Activated CD4-positive, alpha-beta T cell treated with anti-CD3 and anti-CD28 coated beads, Interleukin-2, amount 10 ng/mL, durations not matched to agents 24 days and 14 days (primary cell): ENCODE measurements around the gene AIRE. TPM values are rescaled to one million over a fixed set of nuclear protein-coding genes. Genes with fewer than 3 reads are reported as not detected.
"Not testable (repeated sequence)": the region's sequence is repeated elsewhere in the genome, so short reads cannot be mapped to it uniquely, and the experiment has no call there.

Experiments used
- DNase-seq: peaks from one replicate; pipeline ENCODE4 v3.0.0; 2022
- H3K27ac Mint-ChIP-seq: one replicate; pipeline ENCODE4 v1.8.0; 2022; ENCODE audit warnings: mild to moderate bottlenecking, mixed read lengths
- H3K27me3 Mint-ChIP-seq: one replicate; pipeline ENCODE4 v1.8.0; 2022; ENCODE audit warnings: mixed read lengths
- H3K36me3 Mint-ChIP-seq: one replicate; pipeline ENCODE4 v1.8.0; 2022; ENCODE audit warnings: low read depth, mild to moderate bottlenecking, mixed read lengths
- H3K4me1 Mint-ChIP-seq: one replicate; pipeline ENCODE4 v1.8.0; 2021; ENCODE audit warnings: mixed read lengths
- H3K4me3 Mint-ChIP-seq: one replicate; pipeline ENCODE4 v1.8.0; 2022; ENCODE audit warnings: mild to moderate bottlenecking, moderate library complexity, mixed read lengths
- H3K9me3 Mint-ChIP-seq: one replicate; pipeline ENCODE4 v1.8.0; 2021; ENCODE audit warnings: mixed read lengths
- intact Hi-C: fragments of 100-400 bp; cut with micrococcal nuclease; formaldehyde crosslinking; loops from one replicate; pipeline ENCODE4 v1.15.1; 2023
- total RNA-seq: library from RNA; stranded (reverse); gene quantifications from 2 replicates; pipeline ENCODE4 v1.2.3, GENCODE V29; 2022

AIRE gene
- 0.05 TPM in 1 of 2 replicates, not detected in the other for total RNA-seq

DNA sequence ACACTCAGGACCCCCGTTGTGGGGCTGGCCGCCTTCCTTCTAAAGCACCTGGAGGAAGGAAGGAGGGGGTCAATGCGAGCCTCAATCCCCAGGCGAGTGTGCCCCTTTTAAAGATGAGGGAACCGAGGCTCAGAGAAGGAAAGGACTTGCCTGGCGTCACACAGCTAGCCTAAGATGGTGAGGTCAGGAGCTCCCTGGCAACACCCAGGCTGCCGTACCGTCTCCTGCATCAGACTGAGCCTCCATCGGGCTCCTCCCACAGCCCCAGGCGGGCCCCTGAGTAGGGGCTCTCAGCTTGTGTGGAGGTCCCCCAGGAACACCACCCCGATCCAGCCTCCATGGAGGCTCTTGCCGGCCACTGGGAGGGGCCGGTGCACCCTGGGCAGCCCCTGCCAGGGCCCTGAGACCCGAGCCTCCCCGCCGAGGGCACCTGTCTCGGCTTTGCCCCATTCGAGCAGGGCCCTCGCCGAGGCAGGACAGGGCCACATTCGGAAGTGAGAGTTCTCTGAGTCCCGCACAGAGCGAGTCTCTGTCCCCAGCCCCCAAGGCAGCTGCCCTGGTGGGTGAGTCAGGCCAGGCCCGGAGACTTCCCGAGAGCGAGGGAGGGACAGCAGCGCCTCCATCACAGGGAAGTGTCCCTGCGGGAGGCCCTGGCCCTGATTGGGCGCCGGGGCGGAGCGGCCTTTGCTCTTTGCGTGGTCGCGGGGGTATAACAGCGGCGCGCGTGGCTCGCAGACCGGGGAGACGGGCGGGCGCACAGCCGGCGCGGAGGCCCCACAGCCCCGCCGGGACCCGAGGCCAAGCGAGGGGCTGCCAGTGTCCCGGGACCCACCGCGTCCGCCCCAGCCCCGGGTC, at the start of gene AIRE:
Gene AIRE (plus strand): TSS at position 739 of the 855 bp plus-strand sequence. CDS start 131 bp downstream, outside the sequence.
- Mint-ChIP-seq H3K9me3 (no peaks in the 10 kb centered on the region), H3K27me3 (no peaks in the 10 kb centered on the region), H3K27ac (no peak within 1 kb of the TSS), H3K36me3 (no peaks in the 10 kb centered on the region), H3K4me1 (no peaks in the 10 kb centered on the region), H3K4me3 (no peak within 1 kb of the TSS)
- intact Hi-C loops: no loop called here
- DNase-seq: no peak

DNA sequence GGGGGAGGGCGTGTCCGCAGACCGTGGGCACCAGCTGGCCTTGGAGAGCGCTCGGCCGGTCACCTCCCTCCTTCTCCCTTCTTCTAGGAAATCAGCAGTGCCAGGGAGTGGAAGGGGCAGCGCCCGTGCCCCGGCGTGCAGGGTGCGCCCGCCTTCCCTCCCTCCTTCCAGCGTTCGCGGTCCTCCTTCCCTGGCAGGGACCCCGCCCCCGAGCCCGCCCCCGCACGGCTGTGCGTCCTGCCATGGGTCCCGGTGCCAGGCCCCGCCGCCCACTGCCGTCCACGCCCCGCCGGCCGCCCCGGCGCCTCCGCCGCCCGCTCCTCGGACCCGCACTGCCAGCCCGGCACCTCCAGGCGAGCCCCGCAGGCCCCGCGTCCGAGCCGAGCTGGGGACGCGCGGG, 45.3 kb upstream of the AIRE start:
- H3K27me3 Mint-ChIP-seq, H3K36me3 Mint-ChIP-seq, H3K4me1 Mint-ChIP-seq, intact Hi-C loops, H3K9me3 Mint-ChIP-seq, H3K4me3 Mint-ChIP-seq, H3K27ac Mint-ChIP-seq, DNase-seq: not testable (repeated sequence)

DNA sequence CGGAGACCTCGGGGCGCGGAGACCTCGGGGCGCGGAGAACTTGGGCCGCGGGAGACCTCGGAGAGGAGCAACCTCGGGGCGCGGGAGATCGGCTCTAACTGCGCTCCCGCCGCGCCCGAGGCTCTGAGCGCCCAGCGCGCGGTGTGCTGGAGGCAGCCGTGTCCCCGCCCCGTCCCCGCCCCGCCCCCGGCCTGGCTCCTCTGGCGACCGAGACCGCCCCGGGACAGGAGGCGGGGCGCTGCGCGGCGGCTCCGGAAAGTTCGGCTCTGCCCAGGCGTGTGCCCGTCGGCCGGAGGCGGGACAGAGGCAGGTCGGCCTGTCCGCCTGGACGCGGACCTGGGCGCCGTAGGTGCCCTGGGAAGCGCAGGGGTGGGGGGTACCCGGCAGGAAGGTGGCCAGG, 44.8 kb upstream of the AIRE start, which contains the start of gene ICOSLG:
Gene ICOSLG (minus strand): TSS at position 102 of the 400 bp plus-strand sequence. CDS start 126 bp downstream, outside the sequence.
- H3K9me3 Mint-ChIP-seq, H3K27me3 Mint-ChIP-seq, H3K36me3 Mint-ChIP-seq, H3K4me3 Mint-ChIP-seq, H3K27ac Mint-ChIP-seq, intact Hi-C loops, DNase-seq, H3K4me1 Mint-ChIP-seq: not testable (repeated sequence)

DNA sequence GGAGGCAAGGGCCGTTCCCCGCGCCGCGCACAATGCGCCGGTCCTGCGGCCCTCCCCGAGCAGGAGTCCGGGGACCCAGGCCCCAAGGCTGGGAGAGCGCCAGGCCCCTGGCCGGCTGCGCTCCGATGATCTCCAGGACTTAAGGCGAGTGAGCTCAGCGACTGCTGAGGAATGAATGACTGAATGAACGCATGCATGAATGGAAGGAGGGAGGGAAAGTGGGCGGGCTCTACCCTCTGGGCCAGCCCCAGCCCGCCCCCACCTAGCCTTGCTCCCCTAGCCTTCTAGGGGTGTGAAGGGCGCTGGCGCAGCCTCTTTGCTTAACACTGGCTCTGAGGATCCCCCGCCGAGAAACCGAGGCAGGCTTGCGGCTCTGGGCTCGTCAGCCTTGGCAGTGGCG, 44.4 kb upstream of the AIRE start:
- H3K27ac Mint-ChIP-seq, intact Hi-C loops, H3K4me3 Mint-ChIP-seq, DNase-seq, H3K27me3 Mint-ChIP-seq, H3K36me3 Mint-ChIP-seq, H3K4me1 Mint-ChIP-seq, H3K9me3 Mint-ChIP-seq: not testable (repeated sequence)

DNA sequence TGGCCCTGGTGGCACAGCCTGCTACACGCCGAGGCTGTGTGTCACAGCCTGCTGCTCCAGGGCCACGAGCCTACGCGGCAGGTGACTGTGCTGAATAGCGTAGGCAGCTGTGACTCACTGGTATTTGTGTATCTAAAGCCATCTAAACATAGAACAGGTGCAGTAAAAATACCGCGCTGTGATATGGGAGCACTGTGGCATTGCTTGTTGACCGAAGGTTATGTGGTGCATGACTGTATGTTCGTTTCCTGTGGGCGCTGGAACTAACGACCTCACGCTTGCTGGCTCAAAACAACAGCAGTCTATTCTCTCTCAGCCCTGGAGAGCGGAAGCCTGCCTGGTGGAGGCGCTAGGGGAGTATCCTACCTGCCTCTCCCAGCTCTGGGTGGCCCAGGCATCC, 41.7 kb upstream of the AIRE start:
- H3K4me3 Mint-ChIP-seq, H3K27ac Mint-ChIP-seq, H3K36me3 Mint-ChIP-seq, DNase-seq, H3K4me1 Mint-ChIP-seq, intact Hi-C loops, H3K27me3 Mint-ChIP-seq, H3K9me3 Mint-ChIP-seq: not testable (repeated sequence)

DNA sequence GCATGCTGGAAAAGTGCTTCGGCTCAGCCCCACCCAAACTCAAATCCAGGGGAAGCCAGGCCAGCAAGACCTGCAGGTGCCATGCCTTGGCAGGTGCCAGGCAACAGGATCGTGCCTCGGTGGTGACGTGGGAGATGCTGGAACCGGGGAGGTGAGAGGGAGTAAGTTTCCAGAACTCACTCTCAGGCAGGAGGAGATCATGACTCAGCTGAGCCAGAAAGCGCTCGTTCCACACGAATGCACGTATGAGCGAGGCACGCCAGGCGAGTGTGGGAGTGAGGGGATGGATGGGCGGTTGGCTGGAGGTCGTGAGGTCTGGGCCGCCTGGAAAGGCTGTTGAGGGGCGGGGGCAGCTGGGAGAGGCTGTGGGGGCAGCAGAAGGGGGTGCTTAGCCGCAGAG, 37.8 kb upstream of the AIRE start:
- H3K36me3 Mint-ChIP-seq, H3K27me3 Mint-ChIP-seq, H3K27ac Mint-ChIP-seq, H3K9me3 Mint-ChIP-seq, DNase-seq, intact Hi-C loops, H3K4me3 Mint-ChIP-seq, H3K4me1 Mint-ChIP-seq: not testable (repeated sequence)

DNA sequence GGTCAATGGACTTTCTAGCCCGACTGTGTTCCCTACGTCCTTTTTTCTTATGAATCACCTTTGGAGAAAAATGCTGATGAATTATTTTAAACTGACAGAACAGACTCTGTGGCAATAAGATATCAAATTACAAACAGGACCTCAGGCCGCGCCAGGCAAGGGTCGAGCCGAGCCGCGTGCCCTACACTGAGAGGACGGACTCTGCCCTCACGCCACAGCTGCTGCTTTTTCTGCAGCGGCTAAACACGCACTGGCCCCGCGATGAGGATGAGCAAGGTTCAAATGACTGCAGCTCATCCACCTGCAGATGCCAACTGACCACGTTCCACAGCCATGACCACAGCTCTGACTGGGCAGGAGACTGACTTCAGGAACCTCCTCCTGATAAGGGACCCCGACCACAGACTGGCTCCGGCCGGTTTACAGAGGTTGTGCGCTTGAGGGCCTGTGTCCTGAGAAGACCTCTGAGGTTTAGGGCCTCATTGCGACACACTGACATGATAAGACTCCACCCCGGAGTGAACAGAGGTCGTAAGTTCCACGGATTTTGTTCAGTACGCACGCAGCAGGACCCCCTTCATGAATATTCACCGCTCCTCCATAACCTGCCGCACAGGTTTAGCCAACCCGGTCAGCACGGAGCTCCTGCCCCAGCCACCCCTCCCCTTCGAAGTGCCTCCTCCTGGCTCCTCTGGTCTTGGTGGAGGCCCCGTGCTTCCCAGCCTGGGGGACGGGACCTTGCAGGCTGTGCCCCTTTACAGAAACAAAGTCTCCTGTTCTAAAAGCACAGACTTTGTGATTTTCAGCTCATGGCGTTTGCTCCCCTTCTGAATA, 36.3 kb upstream of the AIRE start:
- intact Hi-C loops, H3K27ac Mint-ChIP-seq, DNase-seq, H3K4me3 Mint-ChIP-seq, H3K9me3 Mint-ChIP-seq, H3K36me3 Mint-ChIP-seq, H3K27me3 Mint-ChIP-seq, H3K4me1 Mint-ChIP-seq: not testable (repeated sequence)

DNA sequence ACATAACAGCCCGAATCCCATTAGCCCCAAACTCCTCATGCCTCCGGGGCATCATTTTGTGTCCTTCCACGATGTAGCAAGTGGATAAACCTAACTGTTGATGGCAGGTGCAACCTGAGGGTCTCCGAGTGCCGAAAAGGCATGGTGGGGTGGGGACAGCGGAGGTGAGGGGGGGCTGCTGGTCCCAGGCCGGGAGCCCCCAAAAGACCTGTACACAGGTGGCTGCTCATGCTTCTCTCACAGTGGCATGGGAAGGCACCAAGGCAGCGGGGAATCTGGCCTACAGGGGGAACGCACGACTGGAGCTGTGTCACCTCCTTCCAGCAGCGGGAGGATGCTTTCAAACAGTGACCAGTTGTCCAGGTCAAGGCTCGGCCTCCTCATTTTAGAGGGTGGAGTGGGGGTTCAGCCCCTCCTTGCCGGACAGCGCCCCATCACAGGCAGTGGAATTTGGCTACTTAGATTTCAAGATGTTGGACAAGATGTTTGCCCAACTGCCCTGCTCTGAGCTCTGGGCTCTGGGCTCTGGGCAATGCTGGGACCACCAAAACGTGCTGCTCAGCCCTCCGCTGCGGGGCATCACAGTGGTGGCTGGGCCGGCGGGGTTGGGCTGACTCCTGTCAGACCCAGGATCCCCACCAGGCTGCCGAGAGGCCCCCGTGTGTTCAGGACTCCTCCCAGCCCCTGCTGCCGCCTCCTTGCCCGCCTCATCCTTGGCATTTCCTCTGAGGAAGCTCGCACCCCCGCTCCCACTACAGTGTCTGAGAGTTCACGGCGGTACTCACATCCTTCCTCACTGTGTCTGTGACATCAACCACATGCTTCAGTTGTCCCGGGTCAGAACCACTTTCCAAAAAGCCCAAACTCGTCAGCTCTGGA, 31.6 kb upstream of the AIRE start:
- no peak for DNase-seq
- Mint-ChIP-seq H3K4me1 (peaks cover 2% of the 10 kb centered on the region), H3K27ac (no peak overlapping the region), H3K36me3 (no peaks in the 10 kb centered on the region), H3K27me3 (peaks cover 9% of the 10 kb centered on the region), H3K4me3 (no peak overlapping the region), H3K9me3 (no peaks in the 10 kb centered on the region)
- intact Hi-C loops: no loop called here

DNA sequence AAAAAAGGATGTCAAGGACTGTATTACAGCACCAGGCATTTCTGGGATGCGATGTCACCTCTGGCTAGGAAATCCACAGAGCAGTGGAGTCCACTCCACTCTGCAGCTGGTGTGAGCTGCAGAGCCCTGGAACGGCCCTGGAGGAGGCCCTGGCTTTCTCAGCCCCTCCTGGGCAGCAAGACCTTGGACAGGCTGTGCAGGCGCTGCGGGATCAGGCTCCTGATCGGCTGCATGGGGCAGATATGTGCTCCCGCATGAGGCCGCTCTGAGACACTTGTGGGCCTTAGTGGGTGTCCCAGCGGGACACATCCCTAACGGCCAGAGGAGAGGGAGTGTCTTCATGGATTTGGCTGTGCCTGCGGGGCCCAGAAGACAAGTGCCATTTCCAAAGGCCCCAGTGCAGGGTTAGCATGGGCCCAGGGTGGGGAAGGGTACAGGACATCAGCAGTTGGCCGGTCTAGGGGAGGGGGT, 30.1 kb upstream of the AIRE start:
- Mint-ChIP-seq H3K27ac (no peak overlapping the region), H3K27me3 (peaks cover 9% of the 10 kb centered on the region), H3K9me3 (no peaks in the 10 kb centered on the region), H3K4me3 (no peak overlapping the region), H3K36me3 (no peaks in the 10 kb centered on the region), H3K4me1 (peaks cover 2% of the 10 kb centered on the region)
- intact Hi-C loops: no loop called here
- no peak for DNase-seq

DNA sequence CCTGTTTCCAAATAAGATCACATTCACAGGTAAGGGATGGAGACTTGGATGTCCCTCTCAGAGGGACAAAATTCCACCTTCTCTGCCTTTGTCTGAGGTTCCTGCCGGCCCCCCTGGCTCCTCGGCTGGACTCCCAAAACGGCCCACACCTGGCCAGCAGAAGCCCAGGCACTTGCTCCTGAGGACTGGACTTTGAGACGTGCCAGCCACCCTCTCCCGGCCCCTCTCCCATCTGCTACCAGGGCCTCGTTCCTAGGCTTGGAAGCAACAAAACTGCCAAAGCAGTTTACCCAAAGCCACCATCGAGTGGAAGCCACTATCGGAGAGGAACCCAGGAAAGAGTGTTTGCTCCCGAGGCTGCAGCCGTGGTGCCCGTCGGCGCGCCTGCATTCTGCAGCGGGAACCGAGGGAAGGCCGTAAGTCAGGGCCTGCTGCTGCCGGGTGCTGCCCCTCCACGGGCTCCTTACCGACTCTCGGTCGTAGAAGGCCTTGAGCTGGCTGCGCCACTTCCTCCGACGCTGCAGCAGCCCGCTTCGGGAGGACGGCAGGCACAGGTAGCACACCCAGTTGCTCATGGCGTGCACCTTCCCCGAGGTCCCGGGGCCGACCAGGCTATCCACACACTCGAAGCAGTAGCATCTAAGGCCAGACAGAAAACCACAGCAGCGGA, 27.5 kb upstream of the AIRE start:
- H3K4me3 Mint-ChIP-seq: no peak overlapping the region
- H3K4me1 Mint-ChIP-seq: peaks cover 2% of the 10 kb centered on the region
- H3K27me3 Mint-ChIP-seq: peaks cover 11% of the 10 kb centered on the region
- intact Hi-C loops: no loop called here
- H3K9me3 Mint-ChIP-seq: no peaks in the 10 kb centered on the region
- H3K36me3 Mint-ChIP-seq: no peaks in the 10 kb centered on the region
- DNase-seq: no peak
- H3K27ac Mint-ChIP-seq: no peak overlapping the region

DNA sequence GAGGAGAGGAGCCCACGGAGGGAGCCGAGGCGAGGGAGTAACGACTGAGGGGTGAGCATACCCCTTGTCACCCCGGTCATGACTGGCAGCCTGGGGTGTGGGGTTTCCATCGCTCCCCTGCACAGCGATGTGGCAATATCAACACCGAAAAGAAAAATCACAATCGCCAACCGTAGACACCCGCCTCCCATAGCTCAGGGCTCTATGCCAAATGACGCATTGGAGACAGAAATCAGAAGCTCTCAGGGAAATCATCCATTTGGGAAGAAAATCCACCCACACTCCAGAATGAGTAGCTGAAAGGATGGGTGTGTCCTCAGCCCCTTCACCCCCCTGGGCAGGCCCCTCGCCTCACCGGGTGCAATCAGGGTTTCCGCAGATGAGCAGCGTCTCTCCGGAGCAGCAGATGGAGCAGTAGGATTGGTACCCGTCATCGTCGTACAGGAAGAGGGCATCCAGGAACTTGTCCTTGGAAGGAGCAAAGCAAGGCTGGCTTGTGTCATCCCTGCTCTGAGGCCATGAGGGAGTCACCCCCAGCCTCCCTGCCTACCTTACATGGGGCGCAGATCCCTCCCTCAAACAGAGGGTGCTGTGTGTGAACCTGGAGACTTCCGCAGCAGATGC, 26.5 kb upstream of the AIRE start:
- Mint-ChIP-seq H3K4me3 (no peak overlapping the region), H3K27me3 (peaks cover 7% of the 10 kb centered on the region), H3K36me3 (no peaks in the 10 kb centered on the region), H3K27ac (no peak overlapping the region), H3K9me3 (no peaks in the 10 kb centered on the region), H3K4me1 (peaks cover 2% of the 10 kb centered on the region)
- intact Hi-C loops: no loop called here
- no peak for DNase-seq

DNA sequence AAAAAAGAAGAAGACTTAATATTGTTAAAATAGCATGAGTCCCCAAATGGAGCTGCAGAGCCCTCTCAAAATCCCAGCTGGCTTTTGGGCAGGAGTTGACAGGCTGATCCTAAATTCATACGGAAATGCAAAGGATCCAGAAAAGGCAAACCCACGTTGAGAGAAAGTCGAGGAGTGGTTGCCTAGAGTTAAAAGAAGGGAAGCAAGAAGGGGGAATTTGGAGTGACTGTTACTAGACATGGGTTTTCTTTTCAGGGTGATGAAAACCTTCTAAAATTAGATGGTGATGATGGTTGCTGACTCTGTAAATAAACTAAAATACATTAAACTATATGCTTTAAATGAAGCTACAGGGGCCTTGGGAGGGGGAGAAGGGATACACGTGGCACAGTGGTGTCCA, 25.6 kb upstream of the AIRE start:
- Mint-ChIP-seq H3K36me3 (no peaks in the 10 kb centered on the region), H3K9me3 (no peaks in the 10 kb centered on the region), H3K4me3 (no peak overlapping the region), H3K4me1 (no peaks in the 10 kb centered on the region), H3K27ac (no peak overlapping the region), H3K27me3 (peaks cover 4% of the 10 kb centered on the region)
- no peak for DNase-seq
- intact Hi-C loops: no loop called here
